HCT116 (cell line): ENCODE data around the gene ZNF524. TPM values are rescaled to one million over a fixed set of nuclear protein-coding genes. Genes with fewer than 3 reads are reported as not detected.

ENCODE experiments used
- ATAC-seq: fragments of 200-7000 bp; cut with Tn5 transposase; 2 replicates; pipeline ENCODE4 v1.9.1; 2020; ENCODE audit warnings: mild to moderate bottlenecking, moderate library complexity
- BruUV-seq: library from RNA; stranded (reverse); fragments of 400-500 nt; replicated peaks from 2 replicates; lab custom pipeline; 2021; lab: Mats Ljungman, UMichigan
- CTCF ChIA-PET: fragments of 300-600 bp; sonication (Branson Sonifier 250); formaldehyde crosslinking; loops from one replicate; lab custom pipeline; 2021; ENCODE audit warnings: antibody characterized with exemption; lab: Charles Lee
- POLR2A ChIA-PET: fragments of 300-600, 350-600 bp; sonication (Branson Sonifier 250); formaldehyde crosslinking; loops from one replicate; lab custom pipeline; 2021; ENCODE audit warnings: antibody characterized with exemption; lab: Charles Lee
- RAD21 ChIA-PET, 2 experiments: fragments of 300-600 bp; sonication (Branson Sonifier 250); formaldehyde crosslinking; loops; one replicate each; lab custom pipeline; 2023; ENCODE audit warnings: low total read pairs in 2 of 2; ENCODE audit not compliant: uncharacterized antibody in 2 of 2, unreplicated experiment in 2 of 2, low non-redundant PET in 1 of 2; lab: Charles Lee
- DNase-seq: peaks from one replicate; pipeline ENCODE4 v3.0.0-alpha.2; 2010; ENCODE audit warnings: low read depth, low spot score
- H2AFZ ChIP-seq: fragments of 200-600 bp; shearing (Covaris generic), sonication (generic); 2 replicates; pipeline ENCODE4 v1.6.1; 2017; ENCODE audit warnings: low read depth, mixed run types, mixed read lengths, antibody characterized with exemption, low read length; ENCODE audit not compliant: poor library complexity, severe bottlenecking
- H3K27ac ChIP-seq: 2 replicates; pipeline ENCODE4 v1.5.1; 2012; ENCODE audit warnings: low read depth, low read length
- H3K27me3 ChIP-seq: fragments of 200-600 bp; sonication (generic); 2 replicates; pipeline ENCODE4 v1.6.1; 2016; ENCODE audit warnings: mixed run types, low read length, mixed read lengths; ENCODE audit not compliant: insufficient read depth
- H3K36me3 ChIP-seq, 2 experiments: fragments of 200-500 bp in 1 of 2; fragments of 200-600 bp in 1 of 2; sonication (Bioruptor generic) in 1 of 2; sonication (generic) in 1 of 2; 2 replicates each; pipeline versions ENCODE4 v1.5.1 to v1.6.1; 2014 to 2016; ENCODE audit warnings: low read length in 2 of 2, inconsistent platforms in 1 of 2, mixed read lengths in 1 of 2, mixed run types in 1 of 2; ENCODE audit not compliant: insufficient read depth in 2 of 2, control insufficient read depth in 1 of 2
- H3K4me1 ChIP-seq, 2 experiments: fragments of 200-600 bp in 1 of 2; sonication (generic) in 1 of 2; 2 replicates each; pipeline versions ENCODE4 v1.5.1 to v1.6.1; 2012 to 2017; ENCODE audit warnings: low read length in 2 of 2, inconsistent platforms in 1 of 2, mild to moderate bottlenecking in 1 of 2, mixed read lengths in 1 of 2, mixed run types in 1 of 2, moderate library complexity in 1 of 2; ENCODE audit not compliant: insufficient read depth in 2 of 2, control insufficient read depth in 1 of 2
- H3K4me2 ChIP-seq: fragments of 200-600 bp; sonication (generic); 2 replicates; pipeline ENCODE4 v1.6.1; 2017; ENCODE audit warnings: mixed run types, low read length, mixed read lengths
- H3K4me3 ChIP-seq, 2 experiments: fragments of 200-600 bp in 1 of 2; sonication (generic) in 1 of 2; replicated peaks in 1 of 2; 2 replicates each; pipeline ENCODE4 v1.5.1; 2011 to 2016; ENCODE audit warnings: low read length in 2 of 2, control low read depth in 1 of 2, low read depth in 1 of 2, mild to moderate bottlenecking in 1 of 2, mixed read lengths in 1 of 2, mixed run types in 1 of 2
- H3K79me2 ChIP-seq: fragments of 200-600 bp; sonication (generic); 2 replicates; pipeline ENCODE4 v1.6.1; 2017; ENCODE audit warnings: mild to moderate bottlenecking, mixed run types, low read length, moderate library complexity, mixed read lengths; ENCODE audit not compliant: insufficient read depth
- H3K9ac ChIP-seq: fragments of 200-600 bp; sonication (generic); 2 replicates; pipeline ENCODE4 v1.6.1; 2016; ENCODE audit warnings: low read length, mixed read lengths
- H3K9me2 ChIP-seq: fragments of 200-600 bp; sonication (generic), shearing (Covaris generic); 2 replicates; pipeline ENCODE4 v1.6.1; 2017; ENCODE audit warnings: mixed run types, mild to moderate bottlenecking, moderate library complexity; ENCODE audit not compliant: insufficient read depth
- H3K9me3 ChIP-seq, 2 experiments: fragments of 200-500 bp in 1 of 2; fragments of 200-600 bp in 1 of 2; sonication (Bioruptor generic) in 1 of 2; sonication (generic) in 1 of 2; 2 replicates each; pipeline ENCODE4 v1.6.1; 2014 to 2017; ENCODE audit warnings: low read length in 2 of 2, mixed read lengths in 2 of 2, inconsistent platforms in 1 of 2, low read depth in 1 of 2, mild to moderate bottlenecking in 1 of 2, mixed run types in 1 of 2, moderate library complexity in 1 of 2; ENCODE audit not compliant: control insufficient read depth in 1 of 2, insufficient read depth in 1 of 2
- H4K20me1 ChIP-seq: fragments of 200-600 bp; sonication (generic), shearing (Covaris generic); 2 replicates; pipeline ENCODE4 v1.6.1; 2017; ENCODE audit warnings: mixed run types, mild to moderate bottlenecking, moderate library complexity; ENCODE audit not compliant: insufficient read depth
- CEBPB ChIP-seq: IDR thresholded peaks from 2 replicates; pipeline ENCODE4 v1.6.1; 2012; ENCODE audit warnings: low read depth
- EZH2 ChIP-seq: fragments of 200-600 bp; sonication (generic); IDR thresholded peaks from 2 replicates; pipeline ENCODE4 v1.6.1; 2017; ENCODE audit warnings: antibody characterized with exemption, mixed run types
- EZH2phosphoT487 ChIP-seq: fragments of 200-600 bp; IDR thresholded peaks from 2 replicates; pipeline ENCODE4 v1.6.1; 2018; ENCODE audit warnings: antibody characterized with exemption, borderline replicate concordance
- FOSL1 ChIP-seq: IDR thresholded peaks from 2 replicates; pipeline ENCODE4 v1.6.1; 2012; ENCODE audit warnings: low read depth
- JUND ChIP-seq: IDR thresholded peaks from 2 replicates; pipeline ENCODE4 v1.6.1; 2012
- POLR2A ChIP-seq: IDR thresholded peaks from 2 replicates; pipeline ENCODE4 v1.7.0; 2011; ENCODE audit warnings: borderline replicate concordance; ENCODE audit not compliant: insufficient read depth, insufficient read length; ENCODE audit errors: extremely low read depth
- RAD21 ChIP-seq: IDR thresholded peaks from 2 replicates; pipeline ENCODE4 v1.6.1; 2012; ENCODE audit warnings: low read depth, mild to moderate bottlenecking
- SIN3A ChIP-seq: IDR thresholded peaks from 2 replicates; pipeline ENCODE4 v1.6.1; 2012; ENCODE audit warnings: low read depth
- SP1 ChIP-seq: IDR thresholded peaks from 2 replicates; pipeline ENCODE4 v1.6.1; 2012; ENCODE audit warnings: low read depth
- TCF7L2 ChIP-seq: IDR thresholded peaks from 2 replicates; pipeline ENCODE4 v1.7.0; 2011; ENCODE audit warnings: borderline replicate concordance, inconsistent platforms; ENCODE audit not compliant: insufficient read depth, insufficient read length; ENCODE audit errors: extremely low read depth
- YY1 ChIP-seq: IDR thresholded peaks from 2 replicates; pipeline ENCODE4 v1.6.1; 2011; ENCODE audit warnings: low read length, low read depth, moderate library complexity, mild to moderate bottlenecking; ENCODE audit not compliant: insufficient replicate concordance; ENCODE audit errors: extremely low read depth
- ZFX ChIP-seq: fragments of 450-650 bp; IDR thresholded peaks from 2 replicates; pipeline ENCODE4 v1.6.1; 2017
- ZNF274 ChIP-seq: fragments of 200-500 bp; sonication (Bioruptor generic); IDR thresholded peaks from 2 replicates; pipeline ENCODE4 v1.6.1; 2014; ENCODE audit warnings: mild to moderate bottlenecking, low read depth, low read length, inconsistent platforms
- intact Hi-C: fragments of 100-400 bp; cut with micrococcal nuclease; formaldehyde crosslinking; loops from 2 replicates; pipeline ENCODE4 v1.10.0; 2022
- total RNA-seq: library from RNA; stranded (reverse); gene quantifications from one replicate; pipeline ENCODE4 v1.2.1, GENCODE V29; 2021; ENCODE audit not compliant: unreplicated experiment
- TF ChIP-seq, protein P1 (sequence below): IDR thresholded peaks from 2 replicates; pipeline ENCODE4 v1.6.1; 2012

ZNF524 gene
- total RNA-seq, 1 experiment from 2014 or later, result 17.2 TPM

- TF ChIP-seq RAD21 (no peak), EZH2 (no peak)
Measured at GRCh38 chr19:55554741-55555152, 45.3 kb upstream of the ZNF524 start (continued).

GRCh38 chr19:55559684-55560083 lies 40.4 kb upstream of the ZNF524 start:
- intact Hi-C loops, result no loop called here
- no TSS peak for BruUV-seq
- Histone ChIP-seq H3K27ac (no peak overlapping the region), H3K4me2 (no peak overlapping the region), H3K9me3 (peaks cover 0 to 5% of the 10 kb centered on the region in 2 experiments; a peak in 1 of 4 replicates), H2AFZ (no peak overlapping the region), H3K4me1 (no peaks in the 10 kb centered on the region), H3K36me3 (no peaks in the 10 kb centered on the region), H3K79me2 (no peaks in the 10 kb centered on the region), H3K27me3 (no peaks in the 10 kb centered on the region), H3K9ac (no peak overlapping the region), H3K9me2 (no peaks in the 10 kb centered on the region), H3K4me3 (no peak overlapping the region), H4K20me1 (no peaks in the 10 kb centered on the region)
- ChIA-PET RAD21 (no interaction called here), CTCF (no interaction called here), POLR2A (no interaction called here)
- TF ChIP-seq ZNF274 (no peak), FOSL1 (no peak), ZFX (no peak), TCF7L2 (no peak), SP1 (no peak), CEBPB (no peak), SIN3A (no peak), JUND (no peak), YY1 (no peak)
- DNase-seq (no peak), ATAC-seq (no peak)

DNA sequence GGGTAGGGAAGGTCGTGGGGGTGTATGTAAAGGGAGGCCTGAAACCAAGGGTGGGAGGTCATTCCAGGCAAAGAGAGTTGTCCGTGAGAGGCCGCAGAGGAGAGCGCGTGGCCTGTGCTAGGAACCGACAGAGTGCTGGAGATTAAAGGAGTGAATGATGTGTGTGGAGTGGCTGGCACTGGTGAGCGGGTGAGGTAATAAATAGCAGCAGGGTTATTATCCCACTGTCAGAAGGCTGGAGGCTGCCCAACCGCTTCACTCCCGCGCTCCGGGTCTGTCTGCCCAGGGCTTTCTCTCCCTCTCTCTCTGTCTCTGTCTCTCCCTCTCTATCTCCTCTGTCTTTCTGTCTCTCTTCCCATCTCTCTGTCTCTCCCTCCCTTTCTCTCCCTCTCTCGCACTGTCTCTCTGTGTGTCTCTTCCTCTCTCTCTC lies 36.8 kb upstream of the ZNF524 start:
- Histone ChIP-seq H4K20me1 (no peaks in the 10 kb centered on the region), H3K9ac (no peak overlapping the region), H3K36me3 (no peaks in the 10 kb centered on the region), H3K27me3 (no peaks in the 10 kb centered on the region), H2AFZ (no peak overlapping the region), H3K4me1 (no peaks in the 10 kb centered on the region), H3K4me2 (no peak overlapping the region), H3K27ac (no peak overlapping the region), H3K79me2 (no peaks in the 10 kb centered on the region), H3K9me2 (no peaks in the 10 kb centered on the region), H3K9me3 (peaks cover 0 to 5% of the 10 kb centered on the region in 2 experiments; a peak in 1 of 4 replicates), H3K4me3 (no peak overlapping the region)
- DNase-seq (no peak), ATAC-seq (no peak)
- intact Hi-C loops, result no loop called here
- no TSS peak for BruUV-seq
- TF ChIP-seq, protein P1, sequence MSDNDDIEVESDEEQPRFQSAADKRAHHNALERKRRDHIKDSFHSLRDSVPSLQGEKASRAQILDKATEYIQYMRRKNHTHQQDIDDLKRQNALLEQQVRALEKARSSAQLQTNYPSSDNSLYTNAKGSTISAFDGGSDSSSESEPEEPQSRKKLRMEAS, result no peak
- TF ChIP-seq EZH2phosphoT487 (no peak), POLR2A (no peak)
- CTCF ChIA-PET, result no interaction called here
- POLR2A ChIA-PET, result no interaction called here
- RAD21 ChIA-PET, result no interaction called here
